Activated T-cell treated with anti-CD3 and anti-CD28 coated beads, Interleukin-2, amount 50 U/mL, for 4 hours (primary cell): ENCODE results near the gene ZBTB44. TPM values are rescaled to one million over a fixed set of nuclear protein-coding genes. Genes with fewer than 3 reads are reported as not detected.
A peak's percentile ranks its signal among the peaks of the same experiment; 100 is the strongest.

Experiments
- ATAC-seq, 2 donors: fragments of 200-7000 bp; cut with Tn5 transposase; one replicate each; pipeline ENCODE4 v1.10.0; 2021
- DNase-seq: peaks from one replicate; pipeline ENCODE4 v3.0.0-alpha.2; 2020
- H3K27me3 Mint-ChIP-seq: one replicate; pipeline ENCODE4 v1.8.0; 2021; ENCODE audit warnings: low read depth, mixed read lengths
- H3K36me3 Mint-ChIP-seq: one replicate; pipeline ENCODE4 v1.8.0; 2022; ENCODE audit warnings: mixed read lengths; ENCODE audit not compliant: insufficient read depth
- H3K4me1 Mint-ChIP-seq: one replicate; pipeline ENCODE4 v1.8.0; 2021; ENCODE audit warnings: low read depth, mixed read lengths
- H3K4me3 Mint-ChIP-seq: one replicate; pipeline ENCODE4 v1.8.0; 2021; ENCODE audit warnings: mild to moderate bottlenecking, moderate library complexity, mixed read lengths
- H3K9me3 Mint-ChIP-seq: one replicate; pipeline ENCODE4 v1.8.0; 2021; ENCODE audit warnings: mixed read lengths
- total RNA-seq, 3 donors: library from RNA; stranded (reverse); gene quantifications; one replicate each; pipeline ENCODE4 v1.2.1, GENCODE V29; 2021

Gene ZBTB44
- total RNA-seq, 3 donors from 2014 or later, result 31.6 to 32.7 (median 31.6) TPM

DNA sequence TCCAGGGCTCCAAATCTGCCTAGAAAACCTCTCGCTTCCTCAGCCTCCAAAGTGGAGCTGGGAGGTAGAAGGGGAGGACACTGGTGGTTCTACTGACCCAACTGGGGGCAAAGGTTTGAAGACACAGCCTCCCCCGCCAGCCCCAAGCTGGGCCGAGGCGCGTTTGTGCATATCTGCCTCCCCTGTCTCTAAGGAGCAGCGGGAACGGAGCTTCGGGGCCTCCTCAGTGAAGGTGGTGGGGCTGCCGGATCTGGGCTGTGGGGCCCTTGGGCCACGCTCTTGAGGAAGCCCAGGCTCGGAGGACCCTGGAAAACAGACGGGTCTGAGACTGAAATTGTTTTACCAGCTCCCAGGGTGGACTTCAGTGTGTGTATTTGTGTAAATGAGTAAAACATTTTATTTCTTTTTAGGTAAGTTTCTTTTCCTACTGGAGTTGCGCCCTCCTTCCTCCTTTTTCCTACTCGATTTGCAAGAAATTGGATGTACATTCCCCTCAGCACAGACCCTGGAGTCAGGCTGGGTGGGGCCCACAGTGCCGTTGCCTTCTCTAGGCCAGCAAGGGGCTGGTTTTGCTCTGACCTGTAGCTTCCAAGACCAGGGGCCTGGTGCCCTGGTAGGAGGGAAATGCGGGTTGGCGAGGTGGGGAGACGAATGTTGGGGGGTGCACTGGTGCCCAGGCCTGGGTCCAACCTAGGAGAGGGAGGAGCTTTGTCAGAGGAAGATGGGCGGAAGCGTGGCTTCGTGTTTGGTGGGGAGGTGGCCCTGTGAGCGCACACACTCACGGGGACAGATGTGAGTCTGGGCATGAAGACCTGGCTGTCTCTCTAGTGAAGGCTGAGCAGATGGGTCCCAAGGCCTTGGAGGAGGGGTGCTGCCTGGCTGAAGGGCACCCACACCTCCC, 104.5 kb downstream of the ZBTB44 start:
- Mint-ChIP-seq H3K36me3 (no peaks in the 10 kb centered on the region), H3K27me3 (peaks cover 5% of the 10 kb centered on the region), H3K4me1 (no peaks in the 10 kb centered on the region), H3K9me3 (no peaks in the 10 kb centered on the region), H3K4me3 (no peak overlapping the region)
- ATAC-seq, result no peak
- no peak for DNase-seq

GRCh38 chr11:130209128-130209932, 105.4 kb downstream of the ZBTB44 start:
- no peak overlapping the region for H3K4me3 Mint-ChIP-seq
- no peaks in the 10 kb centered on the region for H3K36me3 Mint-ChIP-seq
- ATAC-seq (no peak), DNase-seq (no peak)
- H3K27me3 Mint-ChIP-seq, result peaks cover 5% of the 10 kb centered on the region
- no peaks in the 10 kb centered on the region for H3K9me3 Mint-ChIP-seq
- no peaks in the 10 kb centered on the region for H3K4me1 Mint-ChIP-seq

DNA sequence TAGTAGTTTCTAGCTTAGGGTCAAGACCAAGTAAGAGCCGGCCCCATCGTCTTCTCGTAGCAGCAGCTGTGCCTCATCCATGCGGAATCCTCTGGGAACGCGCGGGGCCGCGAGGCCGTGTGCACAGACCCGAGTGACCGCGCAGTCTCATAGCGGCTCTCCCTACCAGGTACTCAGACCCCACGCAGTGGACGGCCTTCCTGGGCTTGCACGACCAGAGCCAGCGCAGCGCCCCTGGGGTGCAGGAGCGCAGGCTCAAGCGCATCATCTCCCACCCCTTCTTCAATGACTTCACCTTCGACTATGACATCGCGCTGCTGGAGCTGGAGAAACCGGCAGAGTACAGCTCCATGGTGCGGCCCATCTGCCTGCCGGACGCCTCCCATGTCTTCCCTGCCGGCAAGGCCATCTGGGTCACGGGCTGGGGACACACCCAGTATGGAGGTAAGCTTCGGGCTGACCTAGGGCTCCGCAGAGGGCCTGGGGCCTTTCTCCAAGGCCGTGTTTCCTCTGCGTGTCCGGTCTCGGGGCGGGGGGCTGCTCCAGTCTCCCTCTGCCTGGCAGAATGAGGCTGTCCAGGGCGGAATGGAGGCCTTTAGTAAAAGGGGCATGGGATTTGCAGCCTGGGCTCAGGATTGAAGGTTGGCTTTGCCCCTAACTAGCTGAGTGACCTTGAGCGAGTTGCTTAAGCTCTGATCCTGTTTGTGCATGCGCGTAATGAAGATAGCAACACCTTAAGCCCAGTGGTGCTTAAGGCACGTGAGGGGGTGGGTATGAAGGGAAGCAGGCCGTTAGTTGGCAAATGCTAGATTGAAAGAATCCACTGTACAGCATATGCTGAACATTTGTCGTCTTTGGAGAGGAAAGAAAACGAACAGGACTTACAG, 106.2 kb downstream of the ZBTB44 start:
- H3K27me3 Mint-ChIP-seq, result peaks cover 8% of the 10 kb centered on the region
- H3K9me3 Mint-ChIP-seq, result no peaks in the 10 kb centered on the region
- H3K36me3 Mint-ChIP-seq, result no peaks in the 10 kb centered on the region
- DNase-seq (no peak), ATAC-seq (no peak)
- H3K4me1 Mint-ChIP-seq, result no peaks in the 10 kb centered on the region
- no peak overlapping the region for H3K4me3 Mint-ChIP-seq

DNA sequence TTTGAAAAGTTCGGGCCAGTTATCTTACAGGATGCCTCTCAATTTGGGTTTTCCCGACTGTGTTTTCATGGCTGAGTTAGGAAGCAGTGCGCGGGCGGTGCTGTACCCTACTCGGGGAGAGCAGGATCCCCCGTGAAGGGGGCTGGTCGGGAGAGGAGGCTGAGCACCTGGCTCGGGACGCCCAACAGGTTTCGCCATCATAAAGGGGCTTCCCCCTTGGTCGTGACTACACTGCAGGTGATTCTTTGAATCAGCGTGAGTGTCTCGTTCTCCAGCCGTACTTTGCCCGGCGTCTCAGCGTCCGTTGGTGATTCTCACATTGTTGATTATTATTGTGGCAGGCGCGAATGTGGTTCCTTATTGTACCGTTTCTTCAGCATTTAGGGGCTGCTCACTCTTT, 108.6 kb downstream of the ZBTB44 start:
- no peak for DNase-seq
- Mint-ChIP-seq H3K4me3 (no peak overlapping the region), H3K27me3 (peaks cover 8% of the 10 kb centered on the region)

DNA sequence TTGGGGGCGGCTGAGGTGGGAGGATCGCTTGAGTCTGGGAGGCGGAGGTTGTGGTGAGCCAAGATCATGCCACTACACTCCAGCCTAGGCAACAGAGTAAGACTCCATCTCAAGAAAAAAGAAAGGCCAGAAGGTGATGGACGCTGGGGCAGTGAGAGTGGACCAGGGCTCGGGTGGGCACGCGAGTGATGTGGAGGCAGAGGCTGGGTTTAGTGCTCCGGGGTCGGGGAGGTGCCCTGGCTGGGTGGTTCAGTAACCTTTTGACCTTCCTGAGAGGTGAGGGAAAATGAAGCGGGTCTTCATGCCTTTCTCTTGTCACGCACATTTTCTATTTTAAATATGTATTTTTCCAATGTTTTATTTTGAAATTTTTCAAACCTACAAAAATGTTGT, 110.0 kb downstream of the ZBTB44 start:
- no peak overlapping the region for H3K4me3 Mint-ChIP-seq
- ATAC-seq (no peak), DNase-seq (no peak)
- H3K36me3 Mint-ChIP-seq, result no peaks in the 10 kb centered on the region
- H3K4me1 Mint-ChIP-seq, result peaks cover 2% of the 10 kb centered on the region
- H3K9me3 Mint-ChIP-seq, result no peaks in the 10 kb centered on the region
- H3K27me3 Mint-ChIP-seq, result peaks cover 6% of the 10 kb centered on the region

More for the DNA sequence above, 108.6 kb downstream of the ZBTB44 start:
- Mint-ChIP-seq H3K36me3 (no peaks in the 10 kb centered on the region), H3K4me1 (peaks cover 2% of the 10 kb centered on the region), H3K9me3 (no peaks in the 10 kb centered on the region)
- ATAC-seq, result no peak

DNA sequence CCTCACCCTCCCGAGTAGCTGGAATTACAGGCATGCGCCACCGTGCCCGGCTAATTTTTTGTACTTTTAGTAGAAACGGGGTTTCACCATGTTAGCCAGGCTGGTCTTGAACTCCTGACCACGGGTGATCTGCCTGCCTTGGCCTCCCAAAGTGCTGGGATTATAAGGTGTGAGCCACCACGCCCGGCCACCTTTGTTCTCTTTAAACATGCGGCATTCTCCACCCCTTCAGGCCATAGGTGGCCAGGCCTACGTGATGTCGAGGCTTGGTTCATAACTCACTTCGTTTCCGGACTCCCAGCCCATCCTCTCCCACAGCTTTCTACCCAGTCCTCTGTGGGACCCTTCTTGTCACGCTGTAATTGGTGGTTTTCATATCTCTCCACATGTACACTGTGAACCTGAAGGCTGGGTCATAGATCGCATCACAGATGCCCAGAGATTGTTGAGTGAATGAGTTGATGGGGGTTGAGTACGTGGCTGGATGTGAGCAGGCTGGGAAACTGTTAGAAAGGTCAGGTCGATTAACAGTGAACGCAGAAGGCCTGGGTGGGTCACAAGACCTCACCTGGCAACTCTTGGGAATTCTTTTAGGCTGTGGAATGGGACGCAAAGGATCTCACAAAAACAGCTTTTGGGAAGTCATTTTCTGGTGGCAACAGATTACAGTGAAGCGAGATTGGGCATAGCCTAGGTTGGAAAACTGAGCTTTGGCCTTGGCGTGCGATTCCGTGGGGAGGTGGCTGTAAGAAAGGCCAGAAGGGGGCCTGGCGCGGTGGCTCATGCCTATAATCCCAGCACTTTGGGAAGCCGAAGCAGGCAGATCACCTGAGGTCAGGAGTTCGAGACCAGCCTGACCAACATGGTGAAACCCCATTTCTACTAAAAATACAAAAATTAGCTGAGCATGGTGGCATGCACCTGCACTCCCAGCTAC, 110.7 kb downstream of the ZBTB44 start:
- Mint-ChIP-seq H3K4me1 (peaks cover 2% of the 10 kb centered on the region), H3K27me3 (peaks cover 6% of the 10 kb centered on the region), H3K9me3 (no peaks in the 10 kb centered on the region), H3K36me3 (no peaks in the 10 kb centered on the region), H3K4me3 (no peak overlapping the region)
- ATAC-seq (no peak), DNase-seq (no peak)

GRCh38 chr11:130202818-130203689, 111.7 kb downstream of the ZBTB44 start:
- no peak overlapping the region for H3K4me3 Mint-ChIP-seq
- peaks cover 6% of the 10 kb centered on the region for H3K27me3 Mint-ChIP-seq
- peak in 1 of 2 donors; percentile 37 for ATAC-seq
- DNase-seq, result no peak
- no peaks in the 10 kb centered on the region for H3K9me3 Mint-ChIP-seq
- peaks cover 2% of the 10 kb centered on the region for H3K4me1 Mint-ChIP-seq
- H3K36me3 Mint-ChIP-seq, result no peaks in the 10 kb centered on the region

DNA sequence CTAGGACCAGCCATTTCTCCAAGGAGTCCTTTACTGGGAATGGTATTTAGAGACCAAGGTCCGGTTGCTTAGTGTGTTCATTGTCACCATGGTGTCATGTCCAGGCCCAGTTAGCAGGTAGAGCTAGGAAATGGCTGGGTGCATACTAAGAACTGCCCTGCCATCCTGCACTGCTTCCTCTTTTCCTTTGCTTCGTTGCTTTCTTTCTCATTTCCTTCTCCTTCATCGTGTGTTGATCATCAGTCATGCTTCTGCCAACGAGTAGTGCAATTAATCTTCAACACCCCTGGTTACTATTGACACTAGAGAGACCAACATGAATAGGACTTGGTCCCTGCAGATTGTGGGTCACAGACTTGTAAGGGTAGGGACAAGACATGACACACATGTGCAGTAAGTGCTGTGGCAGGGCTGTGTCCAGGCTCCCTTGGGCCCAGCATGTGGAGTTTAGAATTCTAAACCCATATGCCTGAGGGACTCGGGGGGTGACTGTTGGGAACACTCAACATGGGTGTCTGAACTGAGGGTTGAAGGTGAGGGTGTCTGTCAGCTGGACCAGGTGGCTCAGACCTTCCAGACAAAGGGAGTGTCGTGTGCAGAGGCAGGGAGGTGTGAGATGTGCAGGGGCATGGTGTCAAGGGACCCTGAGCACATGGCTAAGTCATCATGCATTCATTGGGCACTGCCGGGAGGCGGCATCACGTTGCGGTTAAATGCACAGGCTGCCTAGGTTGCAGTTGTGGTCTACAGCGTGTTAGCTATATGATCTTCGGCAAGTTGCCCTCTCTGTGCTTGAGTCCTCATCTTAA, 112.5 kb downstream of the ZBTB44 start:
- H3K36me3 Mint-ChIP-seq, result no peaks in the 10 kb centered on the region
- ATAC-seq, result no peak
- peaks cover 6% of the 10 kb centered on the region for H3K27me3 Mint-ChIP-seq
- DNase-seq, result no peak
- H3K9me3 Mint-ChIP-seq, result no peaks in the 10 kb centered on the region
- no peak overlapping the region for H3K4me3 Mint-ChIP-seq
- H3K4me1 Mint-ChIP-seq, result peaks cover 2% of the 10 kb centered on the region

- H3K27me3 Mint-ChIP-seq, result peaks cover 6% of the 10 kb centered on the region
- H3K4me3 Mint-ChIP-seq, result no peak overlapping the region
- peaks cover 2% of the 10 kb centered on the region for H3K4me1 Mint-ChIP-seq
- no peak for ATAC-seq
- no peaks in the 10 kb centered on the region for H3K36me3 Mint-ChIP-seq
- no peak for DNase-seq
- H3K9me3 Mint-ChIP-seq, result no peaks in the 10 kb centered on the region
Measured at GRCh38 chr11:130201026-130201425, 113.7 kb downstream of the ZBTB44 start.

- no peak for ATAC-seq
- no peaks in the 10 kb centered on the region for H3K36me3 Mint-ChIP-seq
- no peak for DNase-seq
- H3K27me3 Mint-ChIP-seq, result peaks cover 5% of the 10 kb centered on the region
- H3K4me3 Mint-ChIP-seq, result no peak overlapping the region
- no peaks in the 10 kb centered on the region for H3K9me3 Mint-ChIP-seq
- peaks cover 2% of the 10 kb centered on the region for H3K4me1 Mint-ChIP-seq
Measured at GRCh38 chr11:130199792-130200191, 114.9 kb downstream of the ZBTB44 start.

GRCh38 chr11:130198964-130199363, 115.8 kb downstream of the ZBTB44 start:
- peaks cover 3% of the 10 kb centered on the region for H3K27me3 Mint-ChIP-seq
- no peaks in the 10 kb centered on the region for H3K36me3 Mint-ChIP-seq
- H3K4me3 Mint-ChIP-seq, result no peak overlapping the region
- peaks cover 2% of the 10 kb centered on the region for H3K4me1 Mint-ChIP-seq
- no peaks in the 10 kb centered on the region for H3K9me3 Mint-ChIP-seq
- DNase-seq (no peak), ATAC-seq (no peak)

DNA sequence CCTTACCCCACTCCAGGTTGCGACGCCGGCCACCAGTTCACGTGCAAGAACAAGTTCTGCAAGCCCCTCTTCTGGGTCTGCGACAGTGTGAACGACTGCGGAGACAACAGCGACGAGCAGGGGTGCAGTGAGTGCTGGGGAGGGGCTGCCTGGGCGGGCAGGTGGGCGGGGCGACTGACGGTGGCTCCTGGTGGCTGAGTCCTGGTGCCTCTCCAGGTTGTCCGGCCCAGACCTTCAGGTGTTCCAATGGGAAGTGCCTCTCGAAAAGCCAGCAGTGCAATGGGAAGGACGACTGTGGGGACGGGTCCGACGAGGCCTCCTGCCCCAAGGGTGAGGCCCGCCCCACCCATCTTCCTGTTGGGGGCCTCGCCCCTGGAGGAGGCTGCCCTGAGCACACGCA, 116.4 kb downstream of the ZBTB44 start:
- Mint-ChIP-seq H3K27me3 (peaks cover under 1% of the 10 kb centered on the region), H3K36me3 (no peaks in the 10 kb centered on the region), H3K9me3 (no peaks in the 10 kb centered on the region), H3K4me3 (no peak overlapping the region), H3K4me1 (peaks cover 1% of the 10 kb centered on the region)
- ATAC-seq (no peak), DNase-seq (no peak)
